Keratinocyte (primary cell): Measurements from ENCODE around the gene PLAC1.

Experiments used
- EZH2 ChIP-seq: IDR thresholded peaks from one replicate; pipeline ENCODE4 v1.6.1; 2012; ENCODE audit warnings: inconsistent platforms, mild to moderate bottlenecking, low read length, moderate library complexity
- TF ChIP-seq, protein P1 (sequence below), 3 experiments: IDR thresholded peaks in 1 of 3; conservative IDR thresholded peaks in 1 of 3; optimal IDR thresholded peaks in 1 of 3; 2 replicates in 2 of 3; 3 replicates in 1 of 3; pipeline versions ENCODE3 to v1.5.1; 2011; ENCODE audit warnings: low read length in 3 of 3, mild to moderate bottlenecking in 3 of 3, moderate library complexity in 2 of 3, control low read depth in 1 of 3, inconsistent platforms in 1 of 3; ENCODE audit not compliant: insufficient read depth in 2 of 3; ENCODE audit errors: extremely low read depth in 1 of 3

DNA sequence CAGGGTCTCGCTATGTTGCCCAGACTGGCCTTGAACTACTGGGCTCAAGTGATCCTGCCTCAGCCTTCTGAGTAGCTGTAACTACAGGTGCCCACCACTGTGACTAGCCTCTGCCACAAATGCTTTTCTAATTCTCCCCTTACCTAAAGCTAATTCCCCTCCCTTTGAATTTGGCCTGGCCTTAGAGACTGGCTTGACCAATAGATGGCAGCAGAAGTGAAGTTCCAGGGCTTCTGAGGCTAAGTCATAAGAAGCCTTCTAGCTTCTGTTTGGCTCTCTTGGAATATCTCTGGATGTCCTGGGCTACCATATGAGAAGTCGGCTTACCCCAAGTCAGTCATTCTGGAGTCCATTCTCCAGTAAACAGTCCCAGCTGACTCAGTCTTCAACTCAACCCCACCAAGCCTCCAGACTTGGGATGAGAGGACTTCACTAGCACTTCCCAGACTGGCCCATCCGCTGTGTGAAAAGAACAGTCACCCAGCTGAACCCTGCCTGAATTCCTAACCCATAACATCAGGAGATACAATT lies 137.3 kb downstream of the PLAC1 start:
- TF ChIP-seq, protein P1, sequence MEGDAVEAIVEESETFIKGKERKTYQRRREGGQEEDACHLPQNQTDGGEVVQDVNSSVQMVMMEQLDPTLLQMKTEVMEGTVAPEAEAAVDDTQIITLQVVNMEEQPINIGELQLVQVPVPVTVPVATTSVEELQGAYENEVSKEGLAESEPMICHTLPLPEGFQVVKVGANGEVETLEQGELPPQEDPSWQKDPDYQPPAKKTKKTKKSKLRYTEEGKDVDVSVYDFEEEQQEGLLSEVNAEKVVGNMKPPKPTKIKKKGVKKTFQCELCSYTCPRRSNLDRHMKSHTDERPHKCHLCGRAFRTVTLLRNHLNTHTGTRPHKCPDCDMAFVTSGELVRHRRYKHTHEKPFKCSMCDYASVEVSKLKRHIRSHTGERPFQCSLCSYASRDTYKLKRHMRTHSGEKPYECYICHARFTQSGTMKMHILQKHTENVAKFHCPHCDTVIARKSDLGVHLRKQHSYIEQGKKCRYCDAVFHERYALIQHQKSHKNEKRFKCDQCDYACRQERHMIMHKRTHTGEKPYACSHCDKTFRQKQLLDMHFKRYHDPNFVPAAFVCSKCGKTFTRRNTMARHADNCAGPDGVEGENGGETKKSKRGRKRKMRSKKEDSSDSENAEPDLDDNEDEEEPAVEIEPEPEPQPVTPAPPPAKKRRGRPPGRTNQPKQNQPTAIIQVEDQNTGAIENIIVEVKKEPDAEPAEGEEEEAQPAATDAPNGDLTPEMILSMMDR (optimal IDR thresholded peaks at IDR 0.05 in 1 of 3, IDR thresholded peaks at IDR 0.05 in 1 of 3, conservative IDR thresholded peaks at IDR 0.05 in 1 of 3; ENCODE audit: extremely low read depth in 1 of 3, insufficient read depth in 2 of 3, low read length in 3 of 3) = peak; percentile 55 to 61 (median 61)
- TF ChIP-seq EZH2 = no peak
